ENCODE results near the gene TGM5.
"Not testable (repeated sequence)": the region's sequence is repeated elsewhere in the genome, so short reads cannot be mapped to it uniquely, and the experiment has no call there.

The TGM5 gene

GRCh38 chr15:43266834-43267233, at the start of gene TGM5:
TGM5 (minus strand) TSS chr15:43266928; CDS start chr15:43266849, 79 bp downstream.
- DNase-seq = no peak

- no peak for DNase-seq
These were observed 47.4 kb upstream of the TGM5 start for GRCh38 chr15:43314171-43314570.

- no peak for DNase-seq
These were observed 45.6 kb upstream of the TGM5 start for GRCh38 chr15:43312378-43312777.

GRCh38 chr15:43302205-43302817, 35.6 kb upstream of the TGM5 start, which contains the start of gene TGM7:
TGM7 (minus strand) TSS chr15:43302255.
- no peak for DNase-seq

GRCh38 chr15:43299884-43300283, 33.2 kb upstream of the TGM5 start:
- peak; percentile 17 for DNase-seq

GRCh38 chr15:43299411-43299810, 32.7 kb upstream of the TGM5 start:
- DNase-seq = no peak

- DNase-seq = no peak
These were observed 27.5 kb upstream of the TGM5 start for GRCh38 chr15:43294091-43294706.

GRCh38 chr15:43293432-43293831, 26.7 kb upstream of the TGM5 start:
- no peak for DNase-seq

- DNase-seq = no peak
These were observed 25.8 kb upstream of the TGM5 start for GRCh38 chr15:43292375-43293078.

- not testable (repeated sequence) for DNase-seq
These were observed 22.9 kb upstream of the TGM5 start for GRCh38 chr15:43289656-43290055.

- no peak for DNase-seq
These were observed 20.5 kb upstream of the TGM5 start for GRCh38 chr15:43287254-43287653.

- no peak for DNase-seq
These were observed 19.3 kb upstream of the TGM5 start for GRCh38 chr15:43286074-43286473.

GRCh38 chr15:43285609-43286037, 18.9 kb upstream of the TGM5 start:
- DNase-seq = peak; percentile 83

GRCh38 chr15:43283526-43283925, 16.8 kb upstream of the TGM5 start:
- DNase-seq = no peak

GRCh38 chr15:43281926-43282602, 15.3 kb upstream of the TGM5 start:
- DNase-seq = no peak

- DNase-seq = no peak
These were observed 14.3 kb upstream of the TGM5 start for GRCh38 chr15:43280996-43281395.

- DNase-seq = no peak
These were observed 12.8 kb upstream of the TGM5 start for GRCh38 chr15:43279496-43279895.

GRCh38 chr15:43278869-43279268, 12.1 kb upstream of the TGM5 start:
- DNase-seq = no peak

- DNase-seq = no peak
These were observed 11.2 kb upstream of the TGM5 start for GRCh38 chr15:43277901-43278300.

GRCh38 chr15:43277231-43277823, 10.6 kb upstream of the TGM5 start:
- no peak for DNase-seq

- no peak for DNase-seq
These were observed 10.0 kb upstream of the TGM5 start for GRCh38 chr15:43276563-43277200.

- no peak for DNase-seq
These were observed 9.2 kb upstream of the TGM5 start for GRCh38 chr15:43275740-43276562.
